Measurements from ENCODE around the gene VPS33A. TPM values are rescaled to one million over a fixed set of nuclear protein-coding genes. Genes with fewer than 3 reads are reported as not detected.
A peak's percentile ranks its signal among the peaks of the same experiment; 100 is the strongest.
"Not testable (repeated sequence)": the region's sequence is repeated elsewhere in the genome, so short reads cannot be mapped to it uniquely, and the experiment has no call there.

The VPS33A gene
- total RNA-seq, 1 donor from 2014 or later = 33.2 TPM

- no peak for TF ChIP-seq CTCF (IDR thresholded peaks at IDR 0.05)
- Mint-ChIP-seq H3K9me3 (no peaks in the 10 kb centered on the region), H3K4me3 (peak overlapping the region; percentile 46), H3K36me3 (ENCODE audit: low read depth) (peaks cover 29% of the 10 kb centered on the region), H3K4me1 (peaks cover 7% of the 10 kb centered on the region), H3K27me3 (peaks cover 16% of the 10 kb centered on the region), H3K27ac (no peak overlapping the region)
- DNase-seq (no peak), ATAC-seq (ENCODE audit: low read depth) (no peak)
- intact Hi-C loops (cut with micrococcal nuclease) = no loop called here
- POLR2A ChIA-PET = interaction anchor here (0.6 kb wide), 2 partner anchors 14 to 62 kb away, joined by 3 to 5 read pairs; no protein-coding TSS in a partner anchor
- CTCF ChIA-PET = no interaction called here
Observed at GRCh38 chr12:122205053-122205925, 61.0 kb downstream of the VPS33A start.

- ChIA-PET CTCF (no interaction called here), POLR2A (interaction anchor here (0.6 kb wide), 2 partner anchors 15 to 63 kb away, joined by 3 to 5 read pairs; no protein-coding TSS in a partner anchor)
- DNase-seq (peak; percentile 38), ATAC-seq (ENCODE audit: low read depth) (peak; percentile 22)
- Mint-ChIP-seq H3K4me1 (peaks cover 7% of the 10 kb centered on the region), H3K27me3 (peaks cover 23% of the 10 kb centered on the region), H3K36me3 (ENCODE audit: low read depth) (peaks cover 21% of the 10 kb centered on the region), H3K9me3 (no peaks in the 10 kb centered on the region), H3K4me3 (peak overlapping the region; percentile 62), H3K27ac (no peak overlapping the region)
- intact Hi-C loops (cut with micrococcal nuclease) = no loop called here
- no peak for TF ChIP-seq CTCF (IDR thresholded peaks at IDR 0.05)
Observed at GRCh38 chr12:122204167-122205052, 61.9 kb downstream of the VPS33A start.

- peak; percentile 71 for ATAC-seq (ENCODE audit: low read depth)
- peaks cover 15% of the 10 kb centered on the region for H3K36me3 Mint-ChIP-seq (ENCODE audit: low read depth)
- no peak for TF ChIP-seq CTCF (IDR thresholded peaks at IDR 0.05)
- no peaks in the 10 kb centered on the region for H3K9me3 Mint-ChIP-seq
- peaks cover 24% of the 10 kb centered on the region for H3K27me3 Mint-ChIP-seq
- no peak within 1 kb of the TSS for H3K27ac Mint-ChIP-seq
- H3K4me1 Mint-ChIP-seq = peaks cover 7% of the 10 kb centered on the region
- intact Hi-C loops (cut with micrococcal nuclease) = loop anchor here (2.0 kb wide), 1 partner anchor 19 kb away; no protein-coding TSS in a partner anchor
- peak; percentile 57 for DNase-seq
- POLR2A ChIA-PET = interaction anchor here (0.6 to 1.2 kb wide), 2 partner anchors 23 to 613 kb away, joined by 3 to 5 read pairs; no protein-coding TSS in a partner anchor
- H3K4me3 Mint-ChIP-seq = peak within 1 kb of the TSS; percentile 80
- CTCF ChIA-PET = interaction anchor here (0.6 to 1.0 kb wide), 2 partner anchors 18 to 359 kb away, joined by 3 to 4 read pairs; no protein-coding TSS in a partner anchor
Observed at GRCh38 chr12:122203301-122204166, 62.8 kb downstream of the VPS33A start, which contains the start of gene B3GNT4. B3GNT4 (plus strand) TSS chr12:122203709; CDS start chr12:122204619, 910 bp downstream.

- H3K9me3 Mint-ChIP-seq; ATAC-seq (ENCODE audit: low read depth); H3K27ac Mint-ChIP-seq; H3K4me1 Mint-ChIP-seq; DNase-seq; H3K36me3 Mint-ChIP-seq (ENCODE audit: low read depth): not testable (repeated sequence)
- intact Hi-C loops (cut with micrococcal nuclease) = loop anchor here (2.0 kb wide), 1 partner anchor 18 kb away; no protein-coding TSS in a partner anchor
- ChIA-PET POLR2A (interaction anchor here (0.6 to 1.2 kb wide), 2 partner anchors 23 to 614 kb away, joined by 3 to 5 read pairs; no protein-coding TSS in a partner anchor), CTCF (interaction anchor here (0.6 to 1.0 kb wide), 2 partner anchors 17 to 358 kb away, joined by 3 to 4 read pairs; no protein-coding TSS in a partner anchor)
- peak overlapping the region; percentile 80 for H3K4me3 Mint-ChIP-seq
- peaks cover 24% of the 10 kb centered on the region for H3K27me3 Mint-ChIP-seq
Observed at GRCh38 chr12:122202811-122203210, 63.5 kb downstream of the VPS33A start.

Measured in activated B cell treated with CpG ODN at 0.5 μM for 24 hours (primary cell).